GM12892 (cell line): ENCODE measurements around the gene RARB.

Experiments used
- DNase-seq: peaks from one replicate; pipeline ENCODE4 v3.0.0; 2011; ENCODE audit not compliant: insufficient read length
- FAIRE-seq: peaks from 2 replicates; lab custom pipeline; 2011; peaks lifted over from hg19 to GRCh38; lab: Jason Lieb, UNC
- POLR2A ChIP-seq: IDR thresholded peaks from 2 replicates; pipeline ENCODE4 v1.6.1; 2011; ENCODE audit warnings: low read depth, low read length, control low read depth
- POLR2AphosphoS5 ChIP-seq: IDR thresholded peaks from 2 replicates; pipeline ENCODE4 v1.6.1; 2011; ENCODE audit warnings: low read depth, low read length, control low read depth
- TAF1 ChIP-seq: IDR thresholded peaks from 2 replicates; pipeline ENCODE4 v1.6.1; 2011; ENCODE audit warnings: low read depth, mild to moderate bottlenecking, control low read depth, low read length, borderline replicate concordance

RARB gene

GRCh38 chr3:25465266-25465860 lies 37.3 kb downstream of the RARB start:
- DNase-seq: no peak
- TF ChIP-seq POLR2AphosphoS5 (no peak), POLR2A (no peak), TAF1 (no peak)
- FAIRE-seq: no peak

GRCh38 chr3:25468866-25469319 lies 40.8 kb downstream of the RARB start:
- DNase-seq: no peak
- TF ChIP-seq POLR2AphosphoS5 (no peak), TAF1 (no peak), POLR2A (no peak)
- no peak for FAIRE-seq

- TF ChIP-seq TAF1 (no peak), POLR2A (no peak)
- no peak for DNase-seq
- peak; percentile 36 for FAIRE-seq
Measured at GRCh38 chr3:25469558-25469957, 41.5 kb downstream of the RARB start.

GRCh38 chr3:25471081-25471768 lies 43.2 kb downstream of the RARB start:
- no peak for TF ChIP-seq POLR2A
- TF ChIP-seq TAF1: no peak
- TF ChIP-seq POLR2AphosphoS5: no peak
- no peak for DNase-seq
- FAIRE-seq: no peak

GRCh38 chr3:25472153-25472552 lies 44.1 kb downstream of the RARB start:
- TF ChIP-seq POLR2AphosphoS5 (no peak), POLR2A (no peak), TAF1 (no peak)
- DNase-seq (no peak), FAIRE-seq (no peak)

GRCh38 chr3:25472731-25473130 lies 44.7 kb downstream of the RARB start:
- TF ChIP-seq POLR2AphosphoS5 (no peak), TAF1 (no peak), POLR2A (no peak)
- no peak for DNase-seq
- no peak for FAIRE-seq

- FAIRE-seq: no peak
- TF ChIP-seq POLR2A: no peak
- no peak for TF ChIP-seq TAF1
- TF ChIP-seq POLR2AphosphoS5: no peak
- no peak for DNase-seq
Measured at GRCh38 chr3:25473246-25473645, 45.2 kb downstream of the RARB start.

- no peak for FAIRE-seq
- TF ChIP-seq TAF1 (no peak), POLR2A (no peak), POLR2AphosphoS5 (no peak)
Measured at GRCh38 chr3:25474052-25474451, 46.0 kb downstream of the RARB start.

GRCh38 chr3:25476639-25477038 lies 48.6 kb downstream of the RARB start:
- DNase-seq: no peak
- FAIRE-seq: no peak
- TF ChIP-seq POLR2A: no peak
- no peak for TF ChIP-seq POLR2AphosphoS5
- TF ChIP-seq TAF1: no peak

More at GRCh38 chr3:25474052-25474451, 46.0 kb downstream of the RARB start:
- DNase-seq: no peak

- no peak for DNase-seq
- no peak for FAIRE-seq
- TF ChIP-seq POLR2A: no peak
- TF ChIP-seq POLR2AphosphoS5: no peak
- no peak for TF ChIP-seq TAF1
Measured at GRCh38 chr3:25478211-25478757, 50.2 kb downstream of the RARB start.

GRCh38 chr3:25478964-25479726 lies 51.1 kb downstream of the RARB start:
- FAIRE-seq (no peak), DNase-seq (no peak)
- no peak for TF ChIP-seq POLR2AphosphoS5
- no peak for TF ChIP-seq TAF1
- no peak for TF ChIP-seq POLR2A

GRCh38 chr3:25479727-25480010 lies 51.6 kb downstream of the RARB start:
- TF ChIP-seq POLR2AphosphoS5: no peak
- TF ChIP-seq POLR2A: no peak
- no peak for TF ChIP-seq TAF1
- DNase-seq: no peak
- no peak for FAIRE-seq
